Panc1 (cell line): ENCODE data around the gene ADPRHL1. TPM values are rescaled to one million over a fixed set of nuclear protein-coding genes. Genes with fewer than 3 reads are reported as not detected.

ENCODE experiments used
- ATAC-seq: fragments of 200-7000 bp; cut with Tn5 transposase; 2 replicates; pipeline ENCODE4 v1.9.1; 2020; ENCODE audit warnings: mild to moderate bottlenecking, moderate library complexity
- BruUV-seq: library from RNA; stranded (reverse); fragments of 400-500 nt; replicated peaks from 2 replicates; lab custom pipeline; 2021; lab: Mats Ljungman, UMichigan
- CTCF ChIA-PET: fragments of 300-600 bp; sonication (Branson Sonifier 250); formaldehyde crosslinking; loops from one replicate; lab custom pipeline; 2022; ENCODE audit warnings: antibody characterized with exemption; lab: Charles Lee
- POLR2A ChIA-PET: fragments of 300-600 bp; sonication (Branson Sonifier 250); formaldehyde crosslinking; loops from one replicate; lab custom pipeline; 2022; ENCODE audit warnings: antibody characterized with exemption; lab: Charles Lee
- DNase-seq: peaks from one replicate; pipeline ENCODE4 v3.0.0-alpha.2; 2010; ENCODE audit warnings: low read depth, low spot score
- H3K27ac ChIP-seq: 2 replicates; pipeline ENCODE4 v1.5.1; 2011; ENCODE audit warnings: mild to moderate bottlenecking, low read length, inconsistent platforms
- H3K27me3 ChIP-seq: fragments of 200-500 bp; sonication (Bioruptor generic); 2 replicates; pipeline ENCODE4 v1.6.0; 2014; ENCODE audit warnings: low read length, inconsistent platforms; ENCODE audit not compliant: control insufficient read depth, insufficient read depth
- H3K36me3 ChIP-seq: fragments of 200-500 bp; sonication (Bioruptor generic); 2 replicates; pipeline ENCODE4 v1.5.1; 2014; ENCODE audit warnings: inconsistent platforms, mild to moderate bottlenecking, low read length, moderate library complexity; ENCODE audit not compliant: control insufficient read depth, insufficient read depth
- H3K4me1 ChIP-seq: 2 replicates; pipeline ENCODE4 v1.5.1; 2011; ENCODE audit warnings: inconsistent platforms, mild to moderate bottlenecking, low read length, moderate library complexity; ENCODE audit not compliant: control insufficient read depth, insufficient read depth
- H3K4me3 ChIP-seq, 2 experiments: 2 replicates each; pipeline ENCODE4 v1.5.1; 2011 to 2012; ENCODE audit warnings: low read depth in 2 of 2, low read length in 2 of 2, mild to moderate bottlenecking in 2 of 2, inconsistent platforms in 1 of 2, moderate library complexity in 1 of 2
- H3K9me3 ChIP-seq: fragments of 200-500 bp; sonication (Bioruptor generic); 2 replicates; pipeline ENCODE4 v1.5.1; 2014; ENCODE audit warnings: low read depth, mild to moderate bottlenecking, inconsistent platforms, low read length, moderate library complexity; ENCODE audit not compliant: control insufficient read depth, insufficient read depth
- POLR2AphosphoS5 ChIP-seq: IDR thresholded peaks from 2 replicates; pipeline ENCODE4 v1.6.1; 2012; ENCODE audit warnings: mild to moderate bottlenecking, low read depth, low read length, moderate library complexity
- SIN3A ChIP-seq: IDR thresholded peaks from 2 replicates; pipeline ENCODE4 v1.6.1; 2012; ENCODE audit warnings: low read depth, mild to moderate bottlenecking, low read length, moderate library complexity, borderline replicate concordance; ENCODE audit not compliant: insufficient read depth
- TCF7L2 ChIP-seq: IDR thresholded peaks from 2 replicates; pipeline ENCODE4 v1.6.1; 2011; ENCODE audit warnings: mild to moderate bottlenecking, low read depth, low read length, inconsistent platforms
- in situ Hi-C: cut with HindIII; loops from 2 replicates; pipeline ENCODE4 v1.10.0; 2016; ENCODE audit warnings: low sequenced_read_pairs, low pct_unique_long_range_greater_than_20kb
- intact Hi-C: fragments of 100-400 bp; cut with micrococcal nuclease; formaldehyde crosslinking; loops from one replicate; pipeline ENCODE4 v1.10.0; 2022; ENCODE audit not compliant: unreplicated experiment
- total RNA-seq: library from RNA; stranded (reverse); gene quantifications from one replicate; pipeline ENCODE4 v1.2.1, GENCODE V29; 2021; ENCODE audit not compliant: unreplicated experiment
- TF ChIP-seq, protein P1 (sequence below): fragments of 450-650 bp; IDR thresholded peaks from 2 replicates; pipeline ENCODE4 v1.5.1; 2017; ENCODE audit warnings: mild to moderate bottlenecking
- TF ChIP-seq, protein P2 (sequence below), 2 experiments: IDR thresholded peaks; 2 replicates each; pipeline ENCODE4 v1.6.1; 2011 to 2012; ENCODE audit warnings: low read depth in 2 of 2, control low read depth in 1 of 2, low read length in 1 of 2, mild to moderate bottlenecking in 1 of 2, moderate library complexity in 1 of 2; ENCODE audit not compliant: insufficient read depth in 1 of 2

Gene ADPRHL1
- total RNA-seq, 1 experiment from 2014 or later: 4.8 TPM

DNA sequence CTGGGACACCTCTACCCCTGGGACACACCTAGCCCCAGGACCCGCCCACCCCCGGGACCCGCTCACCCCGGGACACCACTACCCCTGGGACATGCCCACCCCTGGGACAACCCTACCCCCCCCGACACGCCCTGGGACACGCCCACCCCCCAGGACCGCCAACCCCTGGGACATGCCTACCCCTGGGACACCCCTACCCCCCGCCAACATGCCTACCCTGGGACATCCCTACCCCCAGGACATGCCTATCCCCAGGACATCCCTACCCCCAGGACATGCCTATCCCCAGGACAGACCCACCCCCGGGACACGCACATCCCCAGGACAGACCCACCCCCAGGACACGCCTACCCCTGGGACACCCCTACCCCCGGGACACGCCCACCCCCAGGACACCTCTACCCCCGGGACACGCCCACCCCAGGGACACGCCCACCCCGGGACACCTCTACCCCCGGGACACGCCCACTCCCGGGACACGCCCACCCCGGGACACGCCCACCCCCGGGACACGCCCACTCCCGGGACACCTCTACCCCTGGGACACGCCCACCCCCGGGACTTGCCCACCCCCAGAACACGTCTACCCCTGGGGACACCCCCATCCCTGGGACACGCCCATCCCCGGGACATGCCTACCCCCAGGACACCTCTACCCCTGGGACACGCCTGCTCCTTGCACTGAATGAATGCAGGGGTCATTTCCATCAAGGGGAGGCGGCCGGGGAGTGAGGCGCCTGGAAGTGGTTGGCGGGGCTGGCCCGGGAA lies 32.3 kb downstream of the ADPRHL1 start:
- Histone ChIP-seq H3K27me3 (no peaks in the 10 kb centered on the region), H3K36me3 (no peaks in the 10 kb centered on the region), H3K4me1 (no peaks in the 10 kb centered on the region), H3K9me3 (no peaks in the 10 kb centered on the region), H3K27ac (no peak overlapping the region), H3K4me3 (no peak overlapping the region)
- DNase-seq (no peak), ATAC-seq (peak; percentile 58)
- intact Hi-C loops: no loop called here
- ChIA-PET POLR2A (no interaction called here), CTCF (no interaction called here)
- TF ChIP-seq, protein P1, sequence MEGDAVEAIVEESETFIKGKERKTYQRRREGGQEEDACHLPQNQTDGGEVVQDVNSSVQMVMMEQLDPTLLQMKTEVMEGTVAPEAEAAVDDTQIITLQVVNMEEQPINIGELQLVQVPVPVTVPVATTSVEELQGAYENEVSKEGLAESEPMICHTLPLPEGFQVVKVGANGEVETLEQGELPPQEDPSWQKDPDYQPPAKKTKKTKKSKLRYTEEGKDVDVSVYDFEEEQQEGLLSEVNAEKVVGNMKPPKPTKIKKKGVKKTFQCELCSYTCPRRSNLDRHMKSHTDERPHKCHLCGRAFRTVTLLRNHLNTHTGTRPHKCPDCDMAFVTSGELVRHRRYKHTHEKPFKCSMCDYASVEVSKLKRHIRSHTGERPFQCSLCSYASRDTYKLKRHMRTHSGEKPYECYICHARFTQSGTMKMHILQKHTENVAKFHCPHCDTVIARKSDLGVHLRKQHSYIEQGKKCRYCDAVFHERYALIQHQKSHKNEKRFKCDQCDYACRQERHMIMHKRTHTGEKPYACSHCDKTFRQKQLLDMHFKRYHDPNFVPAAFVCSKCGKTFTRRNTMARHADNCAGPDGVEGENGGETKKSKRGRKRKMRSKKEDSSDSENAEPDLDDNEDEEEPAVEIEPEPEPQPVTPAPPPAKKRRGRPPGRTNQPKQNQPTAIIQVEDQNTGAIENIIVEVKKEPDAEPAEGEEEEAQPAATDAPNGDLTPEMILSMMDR: no peak
- TF ChIP-seq POLR2AphosphoS5 (no peak), SIN3A (no peak), TCF7L2 (no peak)
- TF ChIP-seq, protein P2, sequence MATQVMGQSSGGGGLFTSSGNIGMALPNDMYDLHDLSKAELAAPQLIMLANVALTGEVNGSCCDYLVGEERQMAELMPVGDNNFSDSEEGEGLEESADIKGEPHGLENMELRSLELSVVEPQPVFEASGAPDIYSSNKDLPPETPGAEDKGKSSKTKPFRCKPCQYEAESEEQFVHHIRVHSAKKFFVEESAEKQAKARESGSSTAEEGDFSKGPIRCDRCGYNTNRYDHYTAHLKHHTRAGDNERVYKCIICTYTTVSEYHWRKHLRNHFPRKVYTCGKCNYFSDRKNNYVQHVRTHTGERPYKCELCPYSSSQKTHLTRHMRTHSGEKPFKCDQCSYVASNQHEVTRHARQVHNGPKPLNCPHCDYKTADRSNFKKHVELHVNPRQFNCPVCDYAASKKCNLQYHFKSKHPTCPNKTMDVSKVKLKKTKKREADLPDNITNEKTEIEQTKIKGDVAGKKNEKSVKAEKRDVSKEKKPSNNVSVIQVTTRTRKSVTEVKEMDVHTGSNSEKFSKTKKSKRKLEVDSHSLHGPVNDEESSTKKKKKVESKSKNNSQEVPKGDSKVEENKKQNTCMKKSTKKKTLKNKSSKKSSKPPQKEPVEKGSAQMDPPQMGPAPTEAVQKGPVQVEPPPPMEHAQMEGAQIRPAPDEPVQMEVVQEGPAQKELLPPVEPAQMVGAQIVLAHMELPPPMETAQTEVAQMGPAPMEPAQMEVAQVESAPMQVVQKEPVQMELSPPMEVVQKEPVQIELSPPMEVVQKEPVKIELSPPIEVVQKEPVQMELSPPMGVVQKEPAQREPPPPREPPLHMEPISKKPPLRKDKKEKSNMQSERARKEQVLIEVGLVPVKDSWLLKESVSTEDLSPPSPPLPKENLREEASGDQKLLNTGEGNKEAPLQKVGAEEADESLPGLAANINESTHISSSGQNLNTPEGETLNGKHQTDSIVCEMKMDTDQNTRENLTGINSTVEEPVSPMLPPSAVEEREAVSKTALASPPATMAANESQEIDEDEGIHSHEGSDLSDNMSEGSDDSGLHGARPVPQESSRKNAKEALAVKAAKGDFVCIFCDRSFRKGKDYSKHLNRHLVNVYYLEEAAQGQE (IDR thresholded peaks at IDR 0.05; ENCODE audit: insufficient read depth in 1 of 2, low read depth in 2 of 2, low read length in 1 of 2): no peak
- BruUV-seq: no TSS peak
- in situ Hi-C loops: no loop called here

DNA sequence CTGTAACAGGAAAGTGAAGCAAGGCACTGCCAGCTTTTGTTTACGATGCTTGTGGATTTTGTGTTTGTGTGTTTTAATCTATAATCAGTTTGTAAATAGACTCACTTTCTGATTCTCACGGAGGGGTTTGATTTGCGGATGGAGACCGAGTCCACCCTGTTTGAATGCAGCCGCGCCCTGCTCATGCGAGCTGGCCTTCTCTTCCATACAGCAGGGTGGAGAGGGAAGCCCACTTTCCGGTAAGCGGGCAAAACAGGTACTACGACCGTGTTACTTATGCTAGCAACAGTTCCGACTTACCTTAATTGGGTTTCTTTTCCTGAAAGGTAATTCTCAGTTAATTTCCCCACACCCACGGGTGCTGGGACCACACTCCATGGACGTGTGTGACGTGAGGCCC lies 33.1 kb downstream of the ADPRHL1 start:
- TF ChIP-seq SIN3A: no peak
- TF ChIP-seq, protein P1: no peak
- TF ChIP-seq POLR2AphosphoS5: no peak
- TF ChIP-seq, protein P2 (IDR thresholded peaks at IDR 0.05; ENCODE audit: insufficient read depth in 1 of 2, low read depth in 2 of 2, low read length in 1 of 2): no peak
- no peak for TF ChIP-seq TCF7L2
- Histone ChIP-seq H3K4me1 (no peaks in the 10 kb centered on the region), H3K27me3 (no peaks in the 10 kb centered on the region), H3K27ac (no peak overlapping the region), H3K4me3 (no peak overlapping the region), H3K36me3 (no peaks in the 10 kb centered on the region), H3K9me3 (no peaks in the 10 kb centered on the region)
- in situ Hi-C loops (no loop called here), intact Hi-C loops (no loop called here)
- BruUV-seq: no TSS peak
- ChIA-PET POLR2A (no interaction called here), CTCF (no interaction called here)
- DNase-seq: no peak
- ATAC-seq: no peak
